ENCODE results near the gene DTL. TPM values are rescaled to one million over a fixed set of nuclear protein-coding genes. Genes with fewer than 3 reads are reported as not detected.

The DTL gene
- total RNA-seq, 1 experiment from 2014 or later, result 41.0 TPM

DNA sequence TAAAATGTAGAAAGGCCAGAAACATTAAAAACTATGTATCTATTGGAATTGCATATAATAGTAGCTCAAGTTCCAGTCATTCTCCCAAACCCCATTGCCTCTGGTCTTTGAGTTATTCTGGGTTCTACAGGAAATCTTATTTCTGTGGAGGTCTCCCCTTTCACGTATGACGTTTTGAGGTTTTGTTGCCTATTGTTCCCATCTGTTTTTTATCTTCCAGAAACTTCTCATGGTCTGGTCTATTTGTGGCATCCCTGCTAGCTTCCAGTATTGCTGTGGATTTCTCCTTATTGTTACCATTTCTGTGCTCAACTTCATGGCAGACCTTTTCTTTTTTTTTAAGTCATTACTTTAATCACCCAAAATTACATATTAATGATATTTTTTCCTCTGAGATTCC, 43.3 kb downstream of the DTL start:
- intact Hi-C loops (cut with micrococcal nuclease), result loop anchor here (10.0 kb wide), 2 partner anchors 56 to 916 kb away; no protein-coding TSS in a partner anchor
- Histone ChIP-seq H3K9me3 (ENCODE audit: control insufficient read depth in 1 of 2, insufficient read depth in 1 of 2, low read depth in 1 of 2, low read length in 2 of 2) (no peaks in the 10 kb centered on the region), H3K9ac (ENCODE audit: low read length) (no peak overlapping the region), H3K4me2 (ENCODE audit: low read length) (no peak overlapping the region), H3K4me3 (replicated peaks in 1 of 2; ENCODE audit: low read depth in 1 of 2, low read length in 2 of 2) (no peak overlapping the region), H4K20me1 (ENCODE audit: insufficient read depth) (no peaks in the 10 kb centered on the region; the same call in 1 of the 2 replicates), H3K27me3 (ENCODE audit: insufficient read depth, low read length) (no peaks in the 10 kb centered on the region), H3K79me2 (ENCODE audit: insufficient read depth, low read length) (0 out of 2 replicates have a peak, but pooled peaks cover 3% of the 10 kb centered on the region), H3K27ac (ENCODE audit: low read depth, low read length) (no peak overlapping the region), H3K9me2 (ENCODE audit: insufficient read depth) (no peaks in the 10 kb centered on the region), H2AFZ (ENCODE audit: low read depth, low read length, poor library complexity, severe bottlenecking) (no peak overlapping the region), H3K4me1 (ENCODE audit: control insufficient read depth in 1 of 2, insufficient read depth in 2 of 2, low read length in 2 of 2) (no peaks in the 10 kb centered on the region), H3K36me3 (ENCODE audit: control insufficient read depth in 1 of 2, insufficient read depth in 2 of 2, low read length in 2 of 2) (peaks cover 11 to 59% of the 10 kb centered on the region in 2 experiments; a peak in 3 of 4 replicates)
- ATAC-seq (no peak), DNase-seq (ENCODE audit: low read depth, low spot score) (no peak)
- BruUV-seq (replicated peaks), result no TSS peak
- ChIA-PET CTCF (interaction anchor here (1.1 kb wide), 2 partner anchors 8 to 377 kb away, joined by 4 to 5 read pairs; no protein-coding TSS in a partner anchor), POLR2A (no interaction called here), RAD21 (ENCODE audit: low non-redundant PET in 1 of 2, low total read pairs in 2 of 2, uncharacterized antibody in 2 of 2, unreplicated experiment in 2 of 2) (no interaction called here)
- TF ChIP-seq FOSL1 (IDR thresholded peaks at IDR 0.05; ENCODE audit: low read depth), result no peak
- TF ChIP-seq TCF7L2 (IDR thresholded peaks at IDR 0.05; ENCODE audit: borderline replicate concordance, extremely low read depth, insufficient read depth, insufficient read length), result no peak
- TF ChIP-seq SRF (IDR thresholded peaks at IDR 0.05; ENCODE audit: low read depth), result no peak
- TF ChIP-seq, protein P1, sequence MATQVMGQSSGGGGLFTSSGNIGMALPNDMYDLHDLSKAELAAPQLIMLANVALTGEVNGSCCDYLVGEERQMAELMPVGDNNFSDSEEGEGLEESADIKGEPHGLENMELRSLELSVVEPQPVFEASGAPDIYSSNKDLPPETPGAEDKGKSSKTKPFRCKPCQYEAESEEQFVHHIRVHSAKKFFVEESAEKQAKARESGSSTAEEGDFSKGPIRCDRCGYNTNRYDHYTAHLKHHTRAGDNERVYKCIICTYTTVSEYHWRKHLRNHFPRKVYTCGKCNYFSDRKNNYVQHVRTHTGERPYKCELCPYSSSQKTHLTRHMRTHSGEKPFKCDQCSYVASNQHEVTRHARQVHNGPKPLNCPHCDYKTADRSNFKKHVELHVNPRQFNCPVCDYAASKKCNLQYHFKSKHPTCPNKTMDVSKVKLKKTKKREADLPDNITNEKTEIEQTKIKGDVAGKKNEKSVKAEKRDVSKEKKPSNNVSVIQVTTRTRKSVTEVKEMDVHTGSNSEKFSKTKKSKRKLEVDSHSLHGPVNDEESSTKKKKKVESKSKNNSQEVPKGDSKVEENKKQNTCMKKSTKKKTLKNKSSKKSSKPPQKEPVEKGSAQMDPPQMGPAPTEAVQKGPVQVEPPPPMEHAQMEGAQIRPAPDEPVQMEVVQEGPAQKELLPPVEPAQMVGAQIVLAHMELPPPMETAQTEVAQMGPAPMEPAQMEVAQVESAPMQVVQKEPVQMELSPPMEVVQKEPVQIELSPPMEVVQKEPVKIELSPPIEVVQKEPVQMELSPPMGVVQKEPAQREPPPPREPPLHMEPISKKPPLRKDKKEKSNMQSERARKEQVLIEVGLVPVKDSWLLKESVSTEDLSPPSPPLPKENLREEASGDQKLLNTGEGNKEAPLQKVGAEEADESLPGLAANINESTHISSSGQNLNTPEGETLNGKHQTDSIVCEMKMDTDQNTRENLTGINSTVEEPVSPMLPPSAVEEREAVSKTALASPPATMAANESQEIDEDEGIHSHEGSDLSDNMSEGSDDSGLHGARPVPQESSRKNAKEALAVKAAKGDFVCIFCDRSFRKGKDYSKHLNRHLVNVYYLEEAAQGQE (IDR thresholded peaks at IDR 0.05; ENCODE audit: low read depth), result no peak
- TF ChIP-seq YY1 (IDR thresholded peaks at IDR 0.05; ENCODE audit: extremely low read depth, insufficient replicate concordance, low read depth, low read length), result no peak
- TF ChIP-seq SIN3A (IDR thresholded peaks at IDR 0.05; ENCODE audit: low read depth), result no peak
- TF ChIP-seq, protein P2, sequence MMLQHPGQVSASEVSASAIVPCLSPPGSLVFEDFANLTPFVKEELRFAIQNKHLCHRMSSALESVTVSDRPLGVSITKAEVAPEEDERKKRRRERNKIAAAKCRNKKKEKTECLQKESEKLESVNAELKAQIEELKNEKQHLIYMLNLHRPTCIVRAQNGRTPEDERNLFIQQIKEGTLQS (IDR thresholded peaks at IDR 0.05), result no peak
- TF ChIP-seq POLR2AphosphoS5 (IDR thresholded peaks at IDR 0.05; ENCODE audit: low read depth, low read length), result no peak
- TF ChIP-seq, protein P3, sequence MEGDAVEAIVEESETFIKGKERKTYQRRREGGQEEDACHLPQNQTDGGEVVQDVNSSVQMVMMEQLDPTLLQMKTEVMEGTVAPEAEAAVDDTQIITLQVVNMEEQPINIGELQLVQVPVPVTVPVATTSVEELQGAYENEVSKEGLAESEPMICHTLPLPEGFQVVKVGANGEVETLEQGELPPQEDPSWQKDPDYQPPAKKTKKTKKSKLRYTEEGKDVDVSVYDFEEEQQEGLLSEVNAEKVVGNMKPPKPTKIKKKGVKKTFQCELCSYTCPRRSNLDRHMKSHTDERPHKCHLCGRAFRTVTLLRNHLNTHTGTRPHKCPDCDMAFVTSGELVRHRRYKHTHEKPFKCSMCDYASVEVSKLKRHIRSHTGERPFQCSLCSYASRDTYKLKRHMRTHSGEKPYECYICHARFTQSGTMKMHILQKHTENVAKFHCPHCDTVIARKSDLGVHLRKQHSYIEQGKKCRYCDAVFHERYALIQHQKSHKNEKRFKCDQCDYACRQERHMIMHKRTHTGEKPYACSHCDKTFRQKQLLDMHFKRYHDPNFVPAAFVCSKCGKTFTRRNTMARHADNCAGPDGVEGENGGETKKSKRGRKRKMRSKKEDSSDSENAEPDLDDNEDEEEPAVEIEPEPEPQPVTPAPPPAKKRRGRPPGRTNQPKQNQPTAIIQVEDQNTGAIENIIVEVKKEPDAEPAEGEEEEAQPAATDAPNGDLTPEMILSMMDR (IDR thresholded peaks at IDR 0.05 in 2 of 3, conservative IDR thresholded peaks at IDR 0.05 in 1 of 3; ENCODE audit: borderline replicate concordance in 1 of 3, insufficient read depth in 1 of 3, low read depth in 2 of 3, low read length in 2 of 3), result no peak
- no peak for TF ChIP-seq SP1 (IDR thresholded peaks at IDR 0.05; ENCODE audit: low read depth)
- TF ChIP-seq ZNF274 (IDR thresholded peaks at IDR 0.05; ENCODE audit: low read depth, low read length), result no peak
- TF ChIP-seq POLR2A (IDR thresholded peaks at IDR 0.05; ENCODE audit: borderline replicate concordance, extremely low read depth, insufficient read depth, insufficient read length), result no peak
- TF ChIP-seq, protein P4, sequence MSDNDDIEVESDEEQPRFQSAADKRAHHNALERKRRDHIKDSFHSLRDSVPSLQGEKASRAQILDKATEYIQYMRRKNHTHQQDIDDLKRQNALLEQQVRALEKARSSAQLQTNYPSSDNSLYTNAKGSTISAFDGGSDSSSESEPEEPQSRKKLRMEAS (IDR thresholded peaks at IDR 0.05), result no peak
- TF ChIP-seq RAD21 (IDR thresholded peaks at IDR 0.05; ENCODE audit: low read depth), result no peak
- no peak for TF ChIP-seq CBX3 (IDR thresholded peaks at IDR 0.05; ENCODE audit: low read depth)
- TF ChIP-seq, protein P5, sequence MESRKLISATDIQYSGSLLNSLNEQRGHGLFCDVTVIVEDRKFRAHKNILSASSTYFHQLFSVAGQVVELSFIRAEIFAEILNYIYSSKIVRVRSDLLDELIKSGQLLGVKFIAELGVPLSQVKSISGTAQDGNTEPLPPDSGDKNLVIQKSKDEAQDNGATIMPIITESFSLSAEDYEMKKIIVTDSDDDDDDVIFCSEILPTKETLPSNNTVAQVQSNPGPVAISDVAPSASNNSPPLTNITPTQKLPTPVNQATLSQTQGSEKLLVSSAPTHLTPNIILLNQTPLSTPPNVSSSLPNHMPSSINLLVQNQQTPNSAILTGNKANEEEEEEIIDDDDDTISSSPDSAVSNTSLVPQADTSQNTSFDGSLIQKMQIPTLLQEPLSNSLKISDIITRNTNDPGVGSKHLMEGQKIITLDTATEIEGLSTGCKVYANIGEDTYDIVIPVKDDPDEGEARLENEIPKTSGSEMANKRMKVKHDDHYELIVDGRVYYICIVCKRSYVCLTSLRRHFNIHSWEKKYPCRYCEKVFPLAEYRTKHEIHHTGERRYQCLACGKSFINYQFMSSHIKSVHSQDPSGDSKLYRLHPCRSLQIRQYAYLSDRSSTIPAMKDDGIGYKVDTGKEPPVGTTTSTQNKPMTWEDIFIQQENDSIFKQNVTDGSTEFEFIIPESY (IDR thresholded peaks at IDR 0.05; ENCODE audit: extremely low read depth, insufficient replicate concordance, low read length), result no peak
- no peak for TF ChIP-seq JUND (IDR thresholded peaks at IDR 0.05)
- TF ChIP-seq ELF1 (IDR thresholded peaks at IDR 0.05; ENCODE audit: borderline replicate concordance, low read depth), result no peak
- no peak for TF ChIP-seq CEBPB (IDR thresholded peaks at IDR 0.05; ENCODE audit: low read depth)

Data from HCT116 (cell line).